Effector CD8-positive, alpha-beta T cell (primary cell): ENCODE results near the gene PFKFB2.
A peak's percentile ranks its signal among the peaks of the same experiment; 100 is the strongest.

Source experiments
- DNase-seq: peaks from one replicate; lab custom pipeline; 2025; lab: John Stamatoyannopoulos, UW
- total RNA-seq, 4 experiments: gene quantifications; one replicate each; lab custom pipeline; 2026; lab: John Stamatoyannopoulos, UW

The PFKFB2 gene
- total RNA-seq, result 5.0 to 12.5 (median 9.1) reads per million in 4 experiments

GRCh38 chr1:207052911-207053769 is at the start of gene PFKFB2:
Gene PFKFB2 (plus strand): TSS chr1:207053275. CDS start chr1:207054718, 1,443 bp downstream.
- peak; percentile 92 for DNase-seq

GRCh38 chr1:207004931-207005830 is 47.9 kb upstream of the PFKFB2 start:
- peak; percentile 4 for DNase-seq

DNA sequence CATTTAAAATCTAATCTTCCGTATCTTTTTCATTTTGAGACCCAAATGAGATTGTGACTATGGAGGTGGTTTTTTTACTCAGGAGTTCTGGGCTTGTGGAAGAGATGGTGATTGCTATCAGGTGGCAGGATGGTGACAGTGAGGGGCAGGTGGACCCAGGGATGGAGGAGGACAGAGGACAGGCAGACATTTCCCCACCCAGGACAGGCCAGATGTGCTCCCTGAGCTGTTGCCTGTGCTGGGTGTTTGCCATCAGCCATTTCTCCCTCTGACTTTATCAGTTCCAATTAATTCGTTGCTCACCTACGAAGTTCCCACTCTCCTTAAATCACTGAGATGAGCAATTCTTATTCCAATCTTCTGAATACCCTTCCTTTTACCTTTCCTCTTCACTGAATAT is 47.0 kb upstream of the PFKFB2 start:
- DNase-seq, result no peak

DNA sequence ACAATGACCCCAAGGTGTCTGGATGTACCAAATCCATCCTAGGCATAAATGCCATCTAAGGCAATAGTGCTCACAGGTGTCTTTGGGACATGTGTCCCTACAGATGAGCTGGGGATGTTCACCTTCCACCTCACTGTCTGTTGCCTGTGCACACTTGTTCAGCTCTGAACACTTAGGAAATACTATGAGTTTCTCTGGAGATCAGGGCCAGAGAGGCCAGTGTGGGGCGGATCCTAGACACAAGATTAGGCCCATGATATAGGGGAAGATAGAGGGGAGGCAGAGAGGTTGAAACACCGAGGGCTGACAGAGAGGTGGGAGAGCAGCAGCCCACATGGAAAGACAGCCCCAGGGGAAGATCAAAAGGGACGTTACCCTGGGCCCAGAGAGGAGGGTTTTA is 46.2 kb upstream of the PFKFB2 start:
- no peak for DNase-seq

GRCh38 chr1:207007352-207008033 is 45.6 kb upstream of the PFKFB2 start:
- DNase-seq, result no peak

DNA sequence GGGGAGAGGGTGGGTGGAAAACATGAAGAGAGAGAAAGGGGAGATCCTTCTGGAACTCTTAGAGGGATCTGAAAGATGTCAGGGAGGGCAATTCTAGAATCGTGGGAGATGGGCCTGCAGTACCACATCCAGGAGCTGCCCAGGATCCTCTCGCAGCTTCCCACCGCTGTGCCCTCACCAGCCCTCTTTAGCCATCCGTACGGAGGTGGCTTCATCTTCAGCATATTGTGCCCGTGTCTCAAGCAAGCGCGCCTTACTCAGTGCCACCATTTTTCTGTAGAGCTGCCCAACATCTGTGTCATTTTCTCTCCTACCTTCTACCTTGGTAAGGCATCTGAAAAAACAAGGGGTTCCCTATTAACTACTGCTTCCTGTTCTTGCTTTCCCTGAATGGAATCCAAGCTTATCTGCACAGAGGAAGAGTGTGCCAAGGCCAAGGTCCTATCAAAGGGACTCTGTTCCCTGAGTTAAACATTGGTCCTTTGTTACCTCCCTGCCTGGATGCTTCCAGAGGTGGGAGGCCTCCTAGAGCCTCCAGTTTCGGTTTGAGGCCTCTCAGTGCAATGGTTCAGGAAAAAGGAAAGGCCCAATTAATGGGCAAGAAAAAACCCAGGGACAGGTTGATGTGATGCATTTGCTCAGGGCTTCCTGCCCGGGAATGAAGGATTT is 43.8 kb upstream of the PFKFB2 start:
- DNase-seq, result no peak

DNA sequence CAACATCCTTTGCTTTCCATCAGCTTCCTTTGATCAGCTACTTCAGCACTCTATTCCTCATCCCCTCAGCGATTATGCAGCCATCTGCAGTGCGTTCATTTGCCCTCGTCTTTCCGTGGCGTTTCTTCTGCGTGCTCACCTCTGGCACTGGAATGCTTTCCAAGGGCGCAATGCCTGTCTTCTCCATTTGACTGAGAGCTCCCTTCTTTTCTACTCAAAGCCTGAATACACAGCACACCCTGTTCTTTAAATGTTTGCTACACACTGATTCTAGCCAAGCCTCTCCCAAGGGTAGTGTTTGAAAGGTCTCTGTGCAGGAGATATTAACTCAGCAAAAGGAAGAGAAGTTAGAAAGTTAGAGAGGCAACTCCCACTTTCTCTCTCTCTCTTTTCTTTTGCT is 43.1 kb upstream of the PFKFB2 start:
- no peak for DNase-seq

DNA sequence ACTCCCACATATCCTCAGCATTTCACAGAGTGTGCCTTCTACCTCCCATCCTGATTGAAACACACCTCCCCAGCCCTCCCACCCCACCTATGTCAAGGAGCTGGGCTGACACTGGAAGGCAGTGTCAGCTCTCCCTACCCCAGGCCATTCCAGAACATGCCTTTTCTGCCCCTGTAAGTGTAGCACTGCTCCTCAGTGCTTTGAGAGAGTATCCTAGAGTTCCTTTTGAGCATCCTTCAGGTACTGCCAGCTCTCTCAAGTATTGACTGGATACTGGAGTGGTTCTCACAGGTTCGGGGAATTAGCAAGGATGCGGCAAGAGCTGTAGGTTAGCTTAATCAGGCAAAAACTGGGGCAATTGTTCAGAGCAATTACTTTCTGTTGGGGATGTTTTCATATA is 42.3 kb upstream of the PFKFB2 start:
- DNase-seq, result no peak

GRCh38 chr1:207013321-207014085 is 39.6 kb upstream of the PFKFB2 start:
- no peak for DNase-seq

DNA sequence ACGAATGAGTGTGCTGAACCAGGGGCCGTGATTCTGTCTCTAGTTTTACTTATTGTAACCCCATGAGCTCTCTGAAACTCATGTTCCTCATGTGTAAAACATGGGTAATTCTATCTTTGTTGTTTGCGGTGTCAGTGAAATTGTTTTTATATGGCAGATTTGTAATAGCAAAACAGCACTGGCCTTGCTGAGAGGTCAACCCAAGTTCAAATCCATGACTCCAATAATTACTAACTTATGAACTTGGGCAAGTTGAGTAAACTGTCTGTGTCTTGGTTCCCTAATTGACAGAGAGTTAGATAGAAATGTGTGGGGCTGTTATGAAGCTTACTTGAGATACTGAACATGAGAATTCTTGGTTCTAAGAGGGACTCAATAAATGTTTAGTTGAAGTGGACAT is 38.3 kb upstream of the PFKFB2 start:
- DNase-seq, result no peak

- DNase-seq, result no peak
Observed at GRCh38 chr1:207015791-207016190, 37.3 kb upstream of the PFKFB2 start.

DNA sequence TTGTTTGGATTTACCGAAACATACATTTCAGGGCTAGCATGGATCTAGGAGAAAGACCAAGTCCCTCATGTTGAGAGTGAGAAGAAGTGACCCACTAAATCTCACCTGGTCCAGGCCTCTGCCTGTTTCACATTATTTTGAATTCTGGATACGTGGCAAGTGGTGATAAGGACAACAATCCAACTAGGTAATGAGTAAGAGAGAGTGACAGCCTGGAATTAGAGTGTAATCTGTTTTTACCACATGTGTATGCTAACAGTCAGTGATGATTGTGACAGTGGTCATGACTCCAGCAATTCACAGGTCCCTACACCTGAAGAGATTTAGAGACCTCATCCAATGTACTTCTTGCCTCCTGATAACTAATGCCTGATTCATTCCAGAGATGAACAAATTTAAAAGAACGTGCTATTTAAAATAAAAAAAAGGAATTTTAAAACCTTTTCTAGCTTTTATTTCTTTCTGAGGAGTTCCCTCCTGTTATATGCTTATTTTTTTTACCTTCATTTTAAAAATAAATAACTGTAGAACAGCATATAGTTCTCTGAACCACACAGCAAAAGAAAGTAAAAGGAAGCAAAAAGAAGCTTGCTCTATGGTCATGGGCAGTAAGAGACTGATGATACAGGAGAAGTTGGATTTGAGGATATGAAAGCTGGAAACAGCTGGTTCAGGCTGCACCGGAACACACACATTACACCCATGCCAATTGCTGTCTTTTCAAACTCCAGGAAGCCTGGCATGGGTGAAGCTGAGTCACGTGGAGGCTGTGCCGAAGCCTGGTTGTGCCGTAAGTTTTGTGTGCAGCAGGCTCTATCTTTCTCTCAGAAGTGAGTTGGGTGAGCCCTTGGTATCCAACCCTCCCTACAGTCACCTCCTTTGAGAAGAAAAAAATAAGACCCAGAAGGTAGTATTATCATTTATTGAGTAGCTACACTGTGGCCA is 35.2 kb upstream of the PFKFB2 start:
- no peak for DNase-seq

- no peak for DNase-seq
Observed at GRCh38 chr1:207018707-207019106, 34.4 kb upstream of the PFKFB2 start.

DNA sequence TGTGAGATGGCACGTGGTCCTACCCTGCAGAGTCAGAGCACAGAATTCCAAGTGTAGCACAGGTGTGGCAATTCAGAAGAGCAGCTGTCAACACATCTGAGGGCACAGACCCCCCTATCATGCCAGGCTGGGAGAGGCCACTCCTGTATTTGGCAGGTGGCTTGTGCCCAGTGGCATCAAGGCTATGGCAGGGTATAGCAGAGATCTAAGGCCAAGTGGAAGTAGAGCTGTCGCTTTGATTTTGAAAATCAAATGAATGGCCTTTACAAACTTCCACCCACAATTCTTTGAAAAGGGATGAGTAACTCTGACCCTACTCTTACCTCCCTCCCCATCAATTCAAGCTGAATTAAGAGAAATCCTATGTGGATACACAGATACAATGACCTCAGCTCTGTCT is 33.9 kb upstream of the PFKFB2 start:
- no peak for DNase-seq

DNA sequence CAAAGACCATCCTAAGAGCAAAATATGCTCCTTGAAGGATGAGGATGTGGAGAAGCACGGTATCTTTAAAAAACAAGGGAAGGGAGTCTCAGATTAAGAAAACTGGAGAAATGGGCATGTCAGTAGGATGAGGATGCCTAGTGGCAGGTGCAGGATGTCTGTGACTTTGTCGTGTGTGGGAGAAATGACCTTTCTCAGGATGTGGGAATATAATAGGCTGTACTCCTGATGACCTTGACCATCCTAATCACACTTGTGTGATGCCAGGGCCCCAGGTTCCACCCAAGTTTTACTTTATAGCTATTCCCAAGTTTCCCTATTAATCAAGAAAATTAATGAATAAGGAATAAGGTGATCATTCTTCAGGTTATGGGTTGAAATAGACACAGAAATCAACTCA is 33.4 kb upstream of the PFKFB2 start:
- DNase-seq, result no peak

DNA sequence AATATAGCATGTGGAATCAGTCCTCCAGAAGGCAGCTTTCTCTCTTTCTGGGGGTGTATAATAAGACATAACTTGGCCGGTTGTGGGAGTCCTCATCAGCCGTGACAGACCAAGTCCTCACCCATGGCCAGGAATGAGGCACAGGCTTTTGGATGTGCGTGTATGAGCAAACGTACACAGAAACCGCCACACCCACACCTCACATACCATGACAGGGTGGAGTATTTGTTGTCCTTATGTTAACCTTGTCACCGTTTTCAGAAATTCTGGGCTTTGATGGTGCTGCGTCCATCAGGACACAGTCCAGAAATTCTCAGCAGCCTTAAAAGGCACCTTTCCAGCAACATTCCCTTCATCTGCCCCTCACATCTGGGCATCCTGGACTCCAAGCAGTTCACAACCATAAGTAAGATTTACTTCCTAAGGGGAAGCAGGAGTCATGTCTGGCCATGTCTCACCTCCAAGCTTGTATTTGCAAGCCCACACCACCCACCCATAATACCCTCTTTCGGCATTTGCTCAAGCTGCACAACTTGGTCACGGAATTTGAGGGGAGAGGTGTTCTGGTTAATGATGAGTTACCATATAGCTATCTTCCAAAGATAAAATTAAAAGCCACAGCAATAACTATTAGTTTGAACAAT is 32.9 kb upstream of the PFKFB2 start:
- DNase-seq, result no peak

DNA sequence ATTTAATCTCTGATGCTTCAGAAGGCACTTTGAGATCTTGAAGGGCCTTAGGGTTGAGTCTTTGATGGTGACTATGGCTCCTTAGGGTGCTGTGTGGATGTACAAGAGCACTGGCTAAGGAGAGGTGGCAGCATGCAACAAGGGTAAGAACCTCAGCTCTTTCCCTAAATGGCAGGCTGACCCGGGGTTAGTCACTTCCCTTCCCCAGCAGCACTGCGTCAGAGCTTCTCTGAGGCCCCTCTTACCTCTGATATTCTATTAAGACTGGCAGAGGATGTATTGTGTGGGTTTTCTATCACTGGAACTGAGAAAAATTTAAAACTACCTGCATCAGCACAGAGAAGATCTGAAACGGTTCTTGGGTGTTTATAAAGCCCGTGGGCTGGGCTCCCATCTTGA is 32.4 kb upstream of the PFKFB2 start:
- DNase-seq, result no peak

DNA sequence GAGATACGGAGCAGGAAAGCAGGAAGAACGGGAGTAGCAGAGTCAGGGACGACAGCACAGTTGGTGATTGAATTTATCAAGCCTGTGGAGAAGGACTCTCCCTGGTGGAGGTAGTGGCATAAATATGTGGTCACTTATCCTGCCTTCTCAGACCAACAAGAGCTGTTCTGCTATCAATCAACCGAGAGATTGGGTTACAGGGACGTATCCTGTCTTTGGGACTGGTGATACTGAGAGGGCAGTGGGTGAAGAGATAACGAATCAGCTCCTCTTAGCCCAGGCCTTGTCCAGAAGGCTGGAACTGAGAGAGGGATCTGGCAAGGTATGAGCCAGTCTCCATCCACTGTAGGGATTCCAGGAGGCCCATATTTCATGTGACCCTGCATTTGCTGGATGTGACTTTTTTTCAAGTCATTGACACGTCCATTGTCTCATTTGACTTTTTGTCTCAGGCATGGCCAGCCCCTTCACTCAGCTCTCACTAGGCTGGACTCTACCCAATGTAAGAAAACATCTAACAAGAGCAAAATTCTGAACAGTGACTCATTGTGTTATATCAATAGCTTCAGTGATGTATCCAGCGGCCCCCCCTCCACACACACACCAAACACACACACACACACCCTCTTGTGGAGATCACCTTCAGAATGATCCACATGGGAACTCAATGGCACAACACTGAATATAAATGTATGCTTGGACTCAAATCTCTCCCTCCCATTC is 31.8 kb upstream of the PFKFB2 start:
- no peak for DNase-seq
